Mammary epithelial cell (primary cell): ENCODE data around the gene ABCC12.

Source experiments
- CTCF ChIP-seq, 2 donors: IDR thresholded peaks in 1 of 2; conservative IDR thresholded peaks in 1 of 2; 2 replicates each; pipeline ENCODE4 v1.5.1; 2011 to 2012; ENCODE audit warnings: inconsistent platforms in 2 of 2, low read length in 2 of 2, mild to moderate bottlenecking in 2 of 2, control low read depth in 1 of 2, low read depth in 1 of 2; ENCODE audit not compliant: insufficient read depth in 1 of 2; ENCODE audit errors: extremely low read depth in 1 of 2
- EZH2 ChIP-seq: IDR thresholded peaks from 2 replicates; pipeline ENCODE4 v1.6.1; 2012; ENCODE audit warnings: low read length, inconsistent platforms, borderline replicate concordance

GRCh38 chr16:48157794-48158193 lies 2.0 kb upstream of the ABCC12 start:
- TF ChIP-seq CTCF (conservative IDR thresholded peaks at IDR 0.05 in 1 of 2, IDR thresholded peaks at IDR 0.05 in 1 of 2; ENCODE audit: extremely low read depth in 1 of 2, insufficient read depth in 1 of 2, low read depth in 1 of 2, low read length in 2 of 2) (no peak), EZH2 (no peak)
